Tibial nerve (tissue), 4 donors: ENCODE results near the gene NOC2L.

Experiments
- CTCF ChIP-seq, 5 experiments: fragments of 200-600 bp in 3 of 5; fragments of 450-650 bp in 2 of 5; sonication (generic) in 3 of 5; IDR thresholded peaks; one replicate each; pipeline ENCODE4 v1.5.1; 2016 to 2019; ENCODE audit warnings: antibody characterized with exemption in 5 of 5, mild to moderate bottlenecking in 3 of 5, moderate library complexity in 2 of 5
- EP300 ChIP-seq, 2 donors: sonication (generic); formaldehyde crosslinking; IDR thresholded peaks; one replicate each; pipeline ENCODE4 v1.6.1; 2017; ENCODE audit warnings: antibody characterized with exemption in 2 of 2, mild to moderate bottlenecking in 1 of 2
- POLR2A ChIP-seq, 2 donors: fragments of 450-650 bp; IDR thresholded peaks; one replicate each; pipeline ENCODE4 v1.6.1; 2017; ENCODE audit warnings: antibody characterized with exemption in 2 of 2, mild to moderate bottlenecking in 2 of 2, moderate library complexity in 2 of 2

DNA sequence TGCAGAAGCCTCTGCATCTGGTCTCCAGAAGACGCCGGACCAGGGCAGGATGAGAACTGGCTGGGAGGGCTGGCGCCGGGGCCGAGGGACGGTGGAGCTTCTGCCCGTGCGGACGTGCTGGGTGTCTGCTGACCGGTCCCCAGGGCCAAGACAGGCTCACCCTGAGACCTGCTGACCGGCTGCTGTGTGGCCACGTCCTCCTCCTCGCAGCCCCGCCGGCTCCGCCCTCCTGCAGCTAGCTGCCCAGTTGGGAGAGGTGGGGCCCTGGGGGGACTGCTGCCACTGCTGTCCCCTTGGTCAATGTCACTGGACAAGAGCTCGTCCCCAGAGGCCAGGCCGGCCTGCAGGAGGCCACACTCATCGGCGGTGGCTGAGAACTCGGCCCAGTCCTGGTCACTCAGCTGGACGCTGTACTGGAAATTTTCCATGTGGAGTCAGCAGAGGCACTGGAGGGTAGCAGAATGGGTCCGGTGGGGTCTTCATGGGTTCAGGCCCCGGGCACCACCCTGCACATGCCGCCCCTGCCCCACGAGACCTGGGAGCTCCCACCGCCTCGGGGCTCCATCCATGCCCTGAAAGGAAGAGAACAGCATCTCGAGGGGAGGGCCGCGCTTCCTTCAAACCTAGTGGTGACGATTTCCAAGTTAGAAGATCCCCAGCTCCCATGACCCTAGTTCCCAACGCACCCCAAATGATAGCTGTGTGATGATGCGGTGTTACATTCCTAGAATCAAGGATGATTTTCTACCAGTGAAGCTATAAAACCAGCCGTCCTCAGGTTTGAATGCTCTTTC is 21.7 kb upstream of the NOC2L start:
- TF ChIP-seq CTCF (IDR thresholded peaks at IDR 0.05) (no peak), POLR2A (IDR thresholded peaks at IDR 0.05) (no peak), EP300 (IDR thresholded peaks at IDR 0.05) (no peak)
